GM12801 (cell line): Measurements from ENCODE around the gene DPYD.

Experiments used
- CTCF ChIP-seq: IDR thresholded peaks from one replicate; pipeline ENCODE4 v1.5.1; 2011; ENCODE audit warnings: control low read depth; ENCODE audit not compliant: insufficient read length; ENCODE audit errors: extremely low read depth

DPYD gene

GRCh38 chr1:97271916-97272788, 648.7 kb downstream of the DPYD start:
- TF ChIP-seq CTCF, result no peak

GRCh38 chr1:97270508-97271307, 650.1 kb downstream of the DPYD start:
- TF ChIP-seq CTCF, result no peak

GRCh38 chr1:97265630-97266029, 655.2 kb downstream of the DPYD start:
- TF ChIP-seq CTCF, result no peak

- no peak for TF ChIP-seq CTCF
Observed at GRCh38 chr1:97262842-97263241, 658.0 kb downstream of the DPYD start.

GRCh38 chr1:97258597-97258996, 662.2 kb downstream of the DPYD start:
- TF ChIP-seq CTCF, result no peak

- TF ChIP-seq CTCF, result no peak
Observed at GRCh38 chr1:97254731-97255463, 665.9 kb downstream of the DPYD start.

GRCh38 chr1:97252925-97253324, 667.9 kb downstream of the DPYD start:
- TF ChIP-seq CTCF, result no peak
